ENCODE measurements around the gene ZMIZ1.
"Not testable (repeated sequence)": the region's sequence is repeated elsewhere in the genome, so short reads cannot be mapped to it uniquely, and the experiment has no call there.

ZMIZ1 gene

DNA sequence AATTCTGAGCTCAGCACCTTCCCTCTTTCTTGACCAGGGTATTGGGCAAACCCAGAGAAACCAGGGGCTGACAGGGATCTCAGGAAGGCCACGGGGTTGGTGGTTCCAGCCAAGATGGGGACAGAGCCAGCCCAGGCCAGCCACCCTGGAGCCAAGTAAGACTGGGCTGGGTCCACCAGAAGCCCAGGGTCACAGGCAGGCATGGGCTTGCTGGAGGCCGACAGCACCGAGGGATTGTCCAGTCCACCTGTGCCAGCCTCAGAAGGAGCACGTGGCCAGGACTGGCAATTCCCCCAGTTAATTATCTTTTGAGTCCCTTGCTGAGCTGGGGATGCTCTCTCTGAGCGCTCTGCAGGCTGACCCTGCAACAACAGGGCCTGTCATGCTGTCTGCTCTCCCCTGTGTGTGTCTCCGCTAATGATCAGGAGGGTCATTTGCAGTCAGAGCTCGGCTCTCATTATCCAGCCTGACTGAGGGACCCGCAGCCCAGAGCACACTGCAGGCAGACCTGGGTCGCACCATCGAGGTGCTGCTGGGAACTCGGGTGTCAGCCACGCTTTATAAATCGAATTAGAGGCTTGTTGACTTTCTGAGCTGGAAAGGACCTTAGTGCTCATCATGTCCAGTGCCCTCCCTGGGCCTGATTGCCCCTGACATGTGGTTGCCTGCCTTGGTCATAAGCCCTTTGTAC, 209.0 kb downstream of the ZMIZ1 start:
- no peak for DNase-seq (ENCODE audit: low read depth in 2 of 2, low spot score in 1 of 2)

DNA sequence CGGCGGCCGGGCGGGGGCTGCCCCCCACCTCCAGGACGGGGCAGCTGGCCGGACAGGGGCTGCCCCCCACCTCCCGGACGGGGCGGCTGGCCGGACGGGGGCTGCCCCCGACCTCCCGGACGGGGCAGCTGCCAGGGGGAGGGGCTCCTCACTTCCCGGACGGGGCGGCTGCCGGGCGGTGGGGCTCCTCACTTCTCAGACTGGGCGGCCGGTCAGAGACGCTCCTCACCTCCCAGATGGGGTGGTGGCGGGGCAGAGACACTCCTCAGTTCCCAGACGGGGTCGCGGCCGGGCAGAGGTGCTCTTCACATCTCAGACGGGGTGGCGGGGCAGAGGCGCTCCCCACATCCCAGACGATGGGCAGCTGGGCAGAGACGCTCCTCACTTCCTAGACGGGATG, 210.3 kb downstream of the ZMIZ1 start:
- not testable (repeated sequence) for DNase-seq (ENCODE audit: low read depth in 2 of 2, low spot score in 1 of 2)

DNA sequence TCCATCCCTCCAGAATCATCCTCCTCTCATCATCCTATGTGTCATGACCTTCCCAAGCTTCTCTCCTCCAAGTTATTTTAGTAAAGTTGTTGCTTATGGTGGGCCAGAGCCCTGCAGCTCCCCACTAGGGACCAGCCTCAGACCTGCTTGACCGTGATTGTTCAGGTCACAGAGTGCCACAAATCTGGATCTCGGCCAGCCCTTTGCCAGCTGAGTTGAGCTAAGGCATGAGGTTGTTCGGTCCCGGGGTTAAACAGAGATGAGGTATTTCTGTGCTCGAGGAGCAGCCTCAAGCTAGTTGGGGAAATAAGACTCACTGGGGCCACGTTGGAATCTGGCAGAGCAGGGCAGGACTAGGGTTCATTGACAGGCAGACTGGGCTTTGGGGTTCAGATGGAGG, 212.2 kb downstream of the ZMIZ1 start:
- DNase-seq (ENCODE audit: low read depth in 2 of 2, low spot score in 1 of 2) = no peak

DNA sequence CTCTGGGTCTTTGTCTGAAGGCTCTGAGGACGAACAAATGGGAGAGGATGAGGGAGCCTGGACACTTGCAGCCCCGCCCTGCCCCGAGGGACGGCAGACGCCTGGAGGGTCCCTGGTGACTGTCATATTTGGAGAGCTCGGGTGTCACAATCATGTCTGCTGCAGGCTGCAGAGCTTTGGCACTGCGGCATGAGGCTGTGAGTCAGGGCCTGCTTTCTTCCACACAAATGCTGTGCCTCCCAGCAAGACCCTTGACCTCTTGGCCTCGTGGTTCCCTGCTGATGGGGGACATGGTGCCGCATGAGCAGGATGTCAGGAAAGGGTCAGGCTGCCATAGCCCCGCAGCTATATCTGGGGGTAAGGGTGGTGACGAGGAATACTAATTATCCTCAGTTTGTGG, 213.6 kb downstream of the ZMIZ1 start:
- no peak for DNase-seq (ENCODE audit: low read depth in 2 of 2, low spot score in 1 of 2)

DNA sequence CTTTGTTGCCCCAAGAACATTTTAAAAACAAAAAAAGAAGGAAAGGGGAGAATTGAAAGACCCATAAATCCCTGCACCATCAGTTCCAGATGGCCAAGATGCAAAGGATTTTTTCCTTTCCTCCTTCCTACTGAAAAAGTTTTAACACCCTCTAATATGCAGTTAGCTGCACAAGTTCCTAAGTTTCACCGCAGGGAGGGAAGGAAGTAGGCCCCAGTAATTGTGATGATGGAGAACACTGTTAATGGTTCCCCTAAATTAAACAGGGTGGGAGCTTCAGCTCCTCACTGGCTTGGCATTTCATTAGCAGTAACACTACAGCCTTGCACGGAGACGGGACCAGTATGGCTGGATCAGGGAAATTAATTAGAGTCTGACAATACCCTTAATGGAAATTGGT, 214.8 kb downstream of the ZMIZ1 start:
- no peak for DNase-seq (ENCODE audit: low read depth in 2 of 2, low spot score in 1 of 2)

DNA sequence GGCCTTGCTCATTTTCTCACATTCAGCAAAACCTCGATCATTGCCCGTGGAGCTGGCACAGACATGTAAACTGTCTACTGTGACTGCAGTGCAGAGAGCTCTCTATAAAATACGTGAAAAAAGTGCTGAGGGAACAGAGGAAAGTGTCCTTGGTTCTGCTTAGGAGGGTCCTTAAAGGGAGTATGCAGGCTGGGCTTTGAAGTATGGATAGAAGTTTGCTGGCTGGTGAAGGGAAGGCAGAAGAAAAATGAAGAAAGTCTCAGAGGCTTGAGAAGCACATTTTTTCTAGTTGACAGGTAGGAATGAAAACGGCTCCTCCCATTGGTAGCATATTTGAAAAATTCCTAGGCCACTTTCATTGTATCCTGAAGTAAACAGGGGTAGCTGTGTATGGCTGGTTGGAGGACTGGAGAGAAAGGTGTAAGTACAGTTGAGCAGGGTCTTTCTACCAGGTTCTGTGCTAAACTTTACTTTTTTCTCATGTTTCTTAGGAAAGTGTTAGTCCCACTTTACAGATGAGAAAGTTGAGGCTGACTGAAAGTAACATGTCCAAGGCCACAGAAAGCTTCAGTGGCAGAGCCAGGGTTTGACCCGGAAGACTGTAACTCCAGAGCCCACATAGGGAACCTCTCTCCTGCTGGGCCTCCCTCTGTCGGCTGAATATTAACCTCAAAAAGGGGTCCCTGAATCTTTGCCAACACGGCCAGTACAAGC, 215.5 kb downstream of the ZMIZ1 start:
- no peak for DNase-seq (ENCODE audit: low read depth in 2 of 2, low spot score in 1 of 2)

DNA sequence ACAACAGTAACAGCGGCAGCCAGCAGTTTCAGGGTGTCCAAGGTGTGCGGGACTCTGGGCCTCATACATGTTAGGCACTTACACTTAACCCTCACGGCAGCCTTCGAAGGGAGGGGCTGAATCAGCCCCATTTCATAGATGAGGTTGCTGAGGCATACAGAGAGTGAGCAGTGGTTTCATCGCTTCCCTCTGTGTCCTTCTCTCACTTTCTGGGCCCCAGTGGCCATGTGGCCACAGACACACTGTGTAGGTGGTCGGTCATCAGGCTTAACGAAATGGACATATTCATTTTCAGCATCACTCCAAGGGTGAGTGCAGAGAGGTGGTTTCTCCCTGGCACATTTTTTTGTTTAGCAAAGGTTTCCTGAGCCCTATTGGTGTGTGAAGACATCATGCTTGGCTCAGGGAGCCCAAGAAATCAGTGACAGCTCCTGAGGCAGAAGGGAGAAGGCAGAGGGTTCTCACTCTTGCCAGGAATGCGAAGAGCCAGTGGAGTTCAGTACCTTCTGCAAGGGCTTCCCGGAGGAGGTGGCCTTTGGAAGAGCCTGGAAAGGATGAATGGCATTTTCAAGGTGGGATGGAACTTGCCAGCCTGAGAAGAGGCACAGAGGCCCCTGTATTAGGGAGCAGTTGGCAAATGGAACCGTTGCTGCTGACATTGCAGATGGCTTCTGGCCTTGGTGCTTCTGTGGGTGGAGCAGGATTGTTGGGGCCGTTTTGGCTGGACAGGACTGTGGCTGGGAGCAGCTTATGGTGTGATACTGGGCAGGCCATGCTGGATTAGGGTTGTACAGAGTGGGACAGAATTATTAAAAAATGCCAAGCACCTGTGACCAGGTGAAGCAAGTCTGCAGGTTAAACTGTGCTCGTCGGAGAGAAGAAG, 216.8 kb downstream of the ZMIZ1 start:
- no peak for DNase-seq (ENCODE audit: low read depth in 2 of 2, low spot score in 1 of 2)

DNA sequence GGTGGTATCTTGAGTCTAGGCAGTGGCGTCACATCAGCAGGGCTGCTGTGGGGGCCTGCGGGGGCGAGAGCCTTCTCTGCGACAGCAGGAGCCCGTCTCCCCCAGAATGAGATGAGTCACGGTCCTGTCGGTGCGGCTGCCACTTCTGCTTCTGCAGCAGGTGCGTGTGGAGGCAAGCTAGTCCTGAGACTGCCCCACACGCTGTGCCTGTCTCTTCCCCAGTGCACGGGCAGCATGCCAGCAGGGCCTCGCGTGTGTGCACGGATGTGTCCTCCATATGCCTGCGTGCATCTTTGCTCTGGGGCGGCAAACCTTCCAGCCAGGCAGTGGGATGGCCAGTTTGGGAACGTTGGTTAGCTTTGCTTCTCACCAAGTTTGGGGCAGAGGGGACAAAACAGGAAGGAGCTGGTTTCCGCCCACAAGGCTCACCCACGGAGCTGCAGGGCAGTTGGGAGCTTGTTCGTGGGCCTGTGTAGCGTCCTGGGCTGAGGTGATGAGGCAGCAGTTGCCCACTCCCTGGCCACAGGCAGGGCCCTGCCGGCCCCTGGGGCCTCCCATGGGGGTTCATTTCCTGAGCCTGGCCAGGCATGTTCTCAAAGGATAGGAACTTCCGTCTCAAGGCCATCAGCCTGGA, 217.7 kb downstream of the ZMIZ1 start:
- peak; percentile 64 to 69 for DNase-seq (ENCODE audit: low read depth in 2 of 2, low spot score in 1 of 2)

DNA sequence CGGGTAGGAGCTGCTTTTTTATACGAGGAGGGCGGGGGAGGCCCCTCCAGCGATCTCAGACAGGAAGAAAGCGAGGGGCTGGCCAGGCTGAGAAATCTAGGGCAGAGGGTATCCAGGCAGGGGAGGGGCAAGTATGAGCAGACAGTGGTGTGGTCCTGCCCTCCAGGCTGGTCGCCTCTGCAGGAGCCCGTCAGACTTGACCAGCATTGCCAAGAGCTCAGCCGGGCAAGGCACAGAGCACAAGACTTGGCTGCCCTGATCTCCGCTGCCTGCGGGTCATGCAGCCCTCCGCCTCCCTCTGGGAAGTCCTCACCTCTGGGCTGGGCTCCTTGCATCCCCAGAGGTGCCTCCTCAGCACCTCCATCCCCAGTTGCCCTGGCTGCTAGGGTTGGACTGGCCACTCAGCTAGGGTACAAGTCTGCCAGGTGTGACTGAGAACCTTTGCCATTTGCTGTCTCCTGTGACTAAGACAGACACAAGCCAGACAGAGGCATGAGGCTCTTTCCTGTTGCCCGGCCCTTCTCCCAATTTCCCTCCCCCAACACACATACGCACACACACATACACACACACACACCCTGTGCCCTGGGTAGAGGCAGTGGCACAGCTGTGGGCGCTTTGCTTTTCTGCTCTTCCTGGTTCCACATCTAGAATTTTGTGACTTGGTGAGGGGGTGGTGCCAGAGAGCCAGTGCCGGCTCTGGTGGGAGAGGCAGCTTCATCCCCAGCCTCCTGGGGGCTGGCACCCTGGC, 219.4 kb downstream of the ZMIZ1 start:
- no peak for DNase-seq (ENCODE audit: low read depth in 2 of 2, low spot score in 1 of 2)

DNA sequence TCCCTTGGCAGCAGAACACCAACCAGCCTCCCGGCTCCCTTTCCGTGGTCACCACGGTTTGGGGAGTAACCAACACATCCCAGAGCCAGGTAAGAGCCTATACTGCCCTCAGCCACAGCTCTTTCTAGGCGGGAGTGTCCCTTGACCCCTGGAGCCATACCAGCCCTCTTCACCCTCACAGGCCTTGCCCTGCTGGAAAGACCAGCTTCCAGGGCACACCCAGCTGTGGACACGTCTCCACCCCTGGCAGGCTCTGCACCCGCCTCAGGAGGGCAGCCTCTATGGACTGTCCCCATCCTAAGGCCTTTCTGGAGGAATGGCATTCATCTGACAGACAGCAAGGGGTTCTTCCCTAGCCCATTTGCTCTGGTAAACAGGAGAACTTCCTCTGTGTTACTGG, 221.0 kb downstream of the ZMIZ1 start:
- no peak for DNase-seq (ENCODE audit: low read depth in 2 of 2, low spot score in 1 of 2)

DNA sequence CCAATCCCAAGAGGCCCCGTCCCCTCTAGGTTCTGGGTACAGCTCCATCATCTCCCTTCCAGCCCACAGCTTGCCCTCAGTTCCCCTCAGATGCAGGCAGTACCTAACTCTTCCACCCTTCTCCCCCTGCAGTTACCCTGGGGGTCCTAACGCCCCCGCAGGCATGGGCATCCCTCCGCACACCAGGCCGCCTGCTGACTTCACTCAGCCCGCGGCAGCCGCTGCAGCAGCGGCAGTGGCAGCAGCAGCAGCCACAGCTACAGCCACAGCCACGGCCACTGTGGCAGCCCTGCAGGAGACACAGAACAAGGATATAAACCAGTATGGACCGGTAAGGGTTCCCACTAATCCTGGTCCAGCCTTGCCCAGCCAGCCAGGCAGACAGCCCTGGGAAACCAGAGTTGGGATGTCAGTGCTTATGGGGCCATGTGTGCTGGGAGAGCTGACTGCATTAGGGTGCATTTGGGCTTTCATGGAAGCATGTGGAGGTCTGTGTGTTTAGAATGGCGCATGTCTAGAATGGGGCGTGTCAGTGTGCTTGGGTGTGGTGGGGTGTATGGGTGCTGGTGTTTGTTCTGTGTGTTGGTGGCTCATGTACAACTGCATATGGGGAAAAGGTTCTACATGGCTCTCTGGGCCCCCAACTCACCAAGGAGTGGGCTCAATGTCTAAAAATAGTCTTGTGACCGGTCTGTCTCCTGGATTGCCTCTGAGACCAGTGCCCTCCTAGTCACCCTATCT, 223.4 kb downstream of the ZMIZ1 start:
- DNase-seq (ENCODE audit: low read depth in 2 of 2, low spot score in 1 of 2) = no peak

DNA sequence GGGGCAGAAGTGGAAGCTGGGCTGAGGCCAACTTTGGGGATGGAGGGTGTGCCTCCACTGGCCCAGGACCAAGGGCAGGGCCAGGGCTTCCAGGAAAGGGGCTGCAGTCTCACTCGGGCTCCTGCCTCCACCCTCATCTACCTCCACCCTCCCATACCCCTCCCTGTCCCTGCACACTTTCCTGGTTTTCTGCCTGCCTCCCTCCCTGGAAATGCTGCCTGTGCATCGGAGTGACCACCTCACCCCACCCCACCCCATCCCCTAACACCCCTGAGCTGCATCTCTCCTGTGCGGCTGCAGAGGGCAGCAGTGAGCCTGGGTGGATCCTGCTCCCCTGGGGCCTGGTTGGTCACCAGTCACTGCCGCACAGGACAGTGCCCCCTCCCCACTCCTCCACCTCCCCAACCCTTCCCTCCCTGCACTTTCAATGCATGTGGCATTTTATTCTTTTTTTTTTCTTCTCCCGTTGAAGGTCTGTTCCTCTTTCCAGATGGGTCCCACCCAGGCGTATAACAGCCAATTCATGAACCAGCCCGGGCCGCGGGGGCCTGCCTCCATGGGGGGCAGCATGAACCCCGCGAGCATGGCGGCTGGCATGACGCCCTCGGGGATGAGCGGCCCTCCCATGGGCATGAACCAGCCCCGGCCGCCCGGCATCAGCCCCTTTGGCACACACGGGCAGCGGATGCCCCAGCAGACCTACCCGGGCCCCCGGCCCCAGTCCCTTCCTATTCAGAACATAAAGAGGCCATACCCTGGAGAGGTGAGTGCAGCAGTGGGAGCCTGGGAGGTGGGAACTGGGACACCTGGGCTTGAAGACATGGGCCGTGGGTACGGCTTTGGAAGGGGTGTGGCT, 224.4 kb downstream of the ZMIZ1 start:
- DNase-seq (ENCODE audit: low read depth in 2 of 2, low spot score in 1 of 2) = no peak

DNA sequence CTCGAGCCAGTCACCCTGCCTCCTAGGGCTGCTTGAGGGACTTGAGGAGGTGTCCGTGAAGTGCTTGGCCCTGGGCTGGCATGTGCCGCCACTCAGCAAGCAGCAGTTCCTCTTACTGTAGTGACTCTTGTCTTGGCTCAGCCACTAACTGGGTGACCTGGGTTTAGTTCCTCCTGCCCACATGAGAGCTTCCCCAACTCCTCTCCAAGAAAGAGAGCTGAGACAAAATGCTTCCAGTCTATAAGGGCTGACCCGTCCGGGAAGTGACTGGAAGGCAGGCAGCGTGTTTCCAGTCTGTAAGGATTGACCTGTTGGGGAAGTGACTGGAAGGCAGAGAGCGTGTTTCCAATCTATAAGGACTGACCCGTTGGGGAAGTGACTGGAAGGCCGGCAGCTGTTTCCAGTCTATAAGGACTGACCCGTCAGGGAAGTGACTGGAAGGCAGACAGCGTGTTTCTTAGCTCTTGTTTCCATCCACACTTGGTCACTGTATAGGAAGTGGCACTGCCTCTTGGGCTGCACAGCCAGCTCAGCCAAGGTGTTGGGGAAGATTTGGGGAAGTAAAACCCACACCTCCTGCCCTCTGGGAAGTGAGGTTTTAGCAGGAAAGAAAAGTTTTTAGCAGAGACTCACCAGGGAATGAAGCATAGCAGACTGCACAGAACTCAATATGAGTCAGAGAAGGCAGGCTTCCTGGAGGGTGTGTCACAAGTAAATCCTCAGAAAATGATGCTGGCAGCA, 225.2 kb downstream of the ZMIZ1 start:
- DNase-seq (ENCODE audit: low read depth in 2 of 2, low spot score in 1 of 2) = no peak

DNA sequence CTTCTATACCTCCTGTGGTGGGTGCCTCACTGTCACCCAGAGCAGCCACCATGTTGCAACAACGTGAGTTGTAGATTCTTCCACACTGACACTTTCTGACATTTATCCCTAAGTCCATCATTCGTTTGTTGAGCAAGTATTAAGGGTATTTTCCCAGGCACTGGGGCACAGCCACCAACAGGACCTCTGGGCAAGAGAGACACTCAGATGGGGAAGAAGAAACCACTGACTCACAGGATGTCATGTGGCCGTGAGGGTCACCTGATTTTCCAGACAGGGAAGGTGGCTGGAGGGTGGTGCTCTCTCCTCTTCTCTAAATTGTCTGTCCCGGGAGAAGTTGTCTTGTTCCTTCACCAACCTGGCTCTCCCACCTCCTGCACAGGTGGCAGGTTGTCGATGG, 226.8 kb downstream of the ZMIZ1 start:
- no peak for DNase-seq (ENCODE audit: low read depth in 2 of 2, low spot score in 1 of 2)

DNA sequence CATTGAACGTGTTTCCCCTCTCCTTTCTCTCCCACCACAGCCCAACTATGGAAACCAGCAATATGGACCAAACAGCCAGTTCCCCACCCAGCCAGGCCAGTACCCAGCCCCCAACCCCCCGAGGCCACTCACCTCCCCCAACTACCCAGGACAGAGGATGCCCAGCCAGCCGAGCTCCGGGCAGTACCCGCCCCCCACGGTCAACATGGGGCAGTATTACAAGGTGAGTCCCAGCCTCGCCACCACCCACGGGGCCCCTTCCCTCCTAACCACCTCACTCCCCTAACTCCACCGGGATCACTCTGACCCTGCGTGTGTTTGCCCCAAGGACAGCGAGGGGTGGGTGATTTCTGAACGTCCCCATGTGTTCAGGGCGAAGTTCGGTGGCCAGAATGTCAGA, 227.7 kb downstream of the ZMIZ1 start:
- DNase-seq (ENCODE audit: low read depth in 2 of 2, low spot score in 1 of 2) = no peak

DNA sequence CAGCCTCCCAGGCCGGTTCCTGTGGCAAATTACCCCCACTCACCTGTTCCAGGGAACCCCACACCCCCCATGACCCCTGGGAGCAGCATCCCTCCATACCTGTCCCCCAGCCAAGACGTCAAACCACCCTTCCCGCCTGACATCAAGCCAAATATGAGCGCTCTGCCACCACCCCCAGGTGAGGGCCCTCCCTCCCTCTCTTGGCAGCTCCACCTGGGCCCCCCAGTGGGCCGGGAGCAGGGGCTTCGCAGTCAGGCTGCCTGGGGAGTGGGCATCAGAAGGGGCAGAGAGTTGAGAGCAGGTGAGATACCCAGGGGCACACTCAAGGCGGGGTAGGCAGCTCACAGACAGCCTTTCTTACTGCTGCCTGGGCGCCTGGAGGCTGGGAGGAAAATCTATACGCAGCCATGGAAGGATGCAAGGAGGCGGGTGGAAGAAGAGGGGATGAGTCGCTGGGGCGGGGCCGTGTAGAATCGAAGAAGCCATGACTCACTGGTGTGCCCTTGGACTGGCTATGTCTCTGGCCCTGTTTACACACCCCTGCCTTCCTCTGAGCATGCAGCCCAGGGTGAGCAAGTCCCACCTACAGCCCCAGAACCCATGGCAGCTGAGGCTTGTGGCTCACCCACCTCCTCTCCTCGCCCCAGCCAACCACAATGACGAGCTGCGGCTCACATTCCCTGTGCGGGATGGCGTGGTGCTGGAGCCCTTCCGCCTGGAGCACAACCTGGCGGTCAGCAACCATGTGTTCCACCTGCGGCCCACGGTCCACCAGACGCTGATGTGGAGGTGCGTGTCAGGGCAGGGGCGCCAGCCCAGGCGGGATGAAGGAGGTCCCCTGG, 229.9 kb downstream of the ZMIZ1 start:
- no peak for DNase-seq (ENCODE audit: low read depth in 2 of 2, low spot score in 1 of 2)

DNA sequence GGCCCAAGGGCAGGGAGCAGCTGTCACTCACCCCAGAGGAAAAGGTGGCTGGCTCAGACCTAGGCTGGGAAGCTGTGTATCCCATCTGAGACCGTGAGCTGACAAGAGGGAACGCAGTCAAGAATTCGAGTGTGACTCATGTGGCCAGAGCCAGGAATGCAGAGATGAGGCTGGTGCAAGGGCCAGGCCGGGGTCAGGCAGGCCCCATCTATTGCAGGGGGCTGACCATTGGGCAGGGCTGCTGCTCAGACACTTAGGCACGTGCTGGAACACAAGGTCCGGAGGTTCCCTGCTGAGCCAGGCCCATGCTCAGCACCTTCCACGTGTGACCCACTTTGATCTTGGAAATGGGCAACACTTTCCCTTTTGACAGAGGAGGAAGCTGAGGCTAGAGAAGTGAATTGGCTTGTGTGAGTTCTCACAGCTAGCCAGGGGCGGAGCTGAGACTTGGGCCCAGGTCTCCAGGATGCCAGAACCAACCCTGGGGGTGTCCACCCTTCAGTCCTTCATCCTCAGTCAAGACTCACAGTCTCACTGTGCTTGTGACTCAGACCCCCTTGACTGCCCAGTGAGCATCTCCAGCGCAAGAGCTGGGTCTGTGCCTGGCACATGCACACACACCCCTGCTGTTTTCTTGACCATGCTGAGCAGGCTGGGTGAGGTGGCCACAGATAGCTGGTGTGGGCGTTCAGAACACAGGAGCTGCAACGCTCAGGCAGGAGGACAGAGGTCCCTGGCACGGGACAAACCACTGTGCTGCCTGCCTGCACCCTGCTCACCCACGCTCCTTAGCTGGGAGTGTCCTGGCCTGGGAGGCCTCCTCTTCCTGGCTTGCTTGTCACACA, 230.9 kb downstream of the ZMIZ1 start:
- no peak for DNase-seq (ENCODE audit: low read depth in 2 of 2, low spot score in 1 of 2)

Data from stimulated activated CD8-positive, alpha-beta memory T cell treated with anti-CD3 and anti-CD28 coated beads, Interleukin-4, amount 100 ng/mL, for 1 hour (primary cell).